Hepatocyte (in vitro differentiated cells): ENCODE measurements around the gene KIFAP3. TPM values are rescaled to one million over a fixed set of nuclear protein-coding genes. Genes with fewer than 3 reads are reported as not detected.

ENCODE experiments used
- DNase-seq: peaks from one replicate; pipeline ENCODE4 v3.0.0-alpha.2; 2016; ENCODE audit warnings: low spot score
- H2AFZ ChIP-seq: fragments of 200-600 bp; sonication (generic); 2 replicates; pipeline ENCODE4 v1.6.0; 2016; ENCODE audit warnings: antibody characterized with exemption, mild to moderate bottlenecking
- H3K27ac ChIP-seq: fragments of 200-600 bp; sonication (generic); 2 replicates; pipeline ENCODE4 v1.5.1; 2016; ENCODE audit warnings: mild to moderate bottlenecking
- H3K27me3 ChIP-seq: fragments of 200-600 bp; sonication (generic); 2 replicates; pipeline ENCODE4 v1.6.1; 2016
- H3K36me3 ChIP-seq: fragments of 200-600 bp; sonication (generic); replicated peaks from 2 replicates; pipeline ENCODE4 v1.5.1; 2016; ENCODE audit warnings: low read depth; ENCODE audit not compliant: insufficient read depth
- H3K4me1 ChIP-seq: fragments of 200-600 bp; sonication (generic); 2 replicates; pipeline ENCODE4 v1.5.1; 2016; ENCODE audit warnings: mild to moderate bottlenecking, moderate library complexity; ENCODE audit not compliant: insufficient read depth
- H3K4me2 ChIP-seq: fragments of 200-600 bp; sonication (generic); 2 replicates; pipeline ENCODE4 v1.6.0; 2016
- H3K4me3 ChIP-seq: fragments of 200-600 bp; sonication (generic); 2 replicates; pipeline ENCODE4 v1.5.1; 2016; ENCODE audit warnings: mild to moderate bottlenecking
- H3K79me2 ChIP-seq: fragments of 200-600 bp; sonication (generic); 2 replicates; pipeline ENCODE4 v1.6.0; 2017; ENCODE audit warnings: mild to moderate bottlenecking
- H3K9me2 ChIP-seq: fragments of 200-600 bp; sonication (generic); replicated peaks from 2 replicates; pipeline ENCODE4 v1.6.0; 2017; ENCODE audit warnings: mild to moderate bottlenecking; ENCODE audit not compliant: insufficient read depth
- H3K9me3 ChIP-seq: fragments of 200-600 bp; sonication (generic); 2 replicates; pipeline ENCODE4 v1.5.1; 2016; ENCODE audit warnings: low read depth, mild to moderate bottlenecking
- H4K20me1 ChIP-seq: fragments of 200-600 bp; sonication (generic); 2 replicates; pipeline ENCODE4 v1.6.0; 2016; ENCODE audit warnings: mild to moderate bottlenecking; ENCODE audit not compliant: insufficient read depth, poor library complexity, severe bottlenecking
- EZH2 ChIP-seq: fragments of 200-600 bp; sonication (generic); IDR thresholded peaks from 2 replicates; pipeline ENCODE4 v1.6.1; 2016; ENCODE audit warnings: antibody characterized with exemption, mild to moderate bottlenecking, borderline replicate concordance
- EZH2phosphoT487 ChIP-seq: fragments of 200-600 bp; sonication (generic); IDR thresholded peaks from one replicate; pipeline ENCODE4 v1.6.1; 2018; ENCODE audit warnings: antibody characterized with exemption, mild to moderate bottlenecking, low read depth, moderate library complexity; ENCODE audit not compliant: unreplicated experiment, severe bottlenecking
- WGBS: methylation state at CpG from one replicate; pipeline ENCODE4 v1.1.6; 2016; ENCODE audit warnings: low lambda C conversion rate; ENCODE audit errors: missing lambda C conversion rate; 5-methylcytosine and 5-hydroxymethylcytosine counted together
- polyA plus RNA-seq: library from polyadenylated mRNA; unstranded; fragments of >200 nt; fragmentation: Nextera tagmentation; extraction: Ambion mirVana; gene quantifications from 2 replicates; pipeline ENCODE4 v1.2.1, GENCODE V29; 2016
- total RNA-seq: library from RNA; depleted of rRNA; stranded (reverse); fragments of >200 nt; gene quantifications from 2 replicates; pipeline ENCODE4 v1.2.3, GENCODE V29; 2014
- TF ChIP-seq, protein P1 (sequence below): fragments of 200-600 bp; sonication (generic); IDR thresholded peaks from 2 replicates; pipeline ENCODE4 v1.5.1; 2016; ENCODE audit warnings: antibody characterized with exemption, mild to moderate bottlenecking; ENCODE audit not compliant: poor library complexity

KIFAP3 gene
- total and polyA plus RNA-seq, 2 experiments from 2014 or later: 15.4 to 28.2 TPM

DNA sequence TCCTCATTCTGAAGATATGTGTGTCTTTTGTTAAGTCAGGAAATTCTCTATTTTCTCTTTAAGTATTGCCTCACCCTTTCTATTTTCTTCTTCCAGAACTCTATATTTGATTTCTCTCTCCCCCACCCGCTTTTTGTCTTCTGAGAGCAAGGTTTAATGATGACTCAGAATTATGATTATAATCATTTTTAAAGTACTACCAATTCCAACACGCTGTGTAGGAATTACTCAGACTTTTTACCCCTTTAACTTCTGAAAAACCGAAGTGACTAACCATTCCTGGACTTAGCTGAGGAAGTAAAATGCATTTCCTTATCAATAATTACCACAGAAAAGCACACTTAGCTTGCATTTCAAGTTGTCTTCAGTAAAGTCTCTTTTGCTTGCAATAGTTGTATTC lies 160.0 kb downstream of the KIFAP3 start:
- no peak for DNase-seq
- Histone ChIP-seq H2AFZ (no peak overlapping the region), H3K79me2 (no peaks in the 10 kb centered on the region), H3K4me3 (no peak overlapping the region), H3K36me3 (no peaks in the 10 kb centered on the region), H3K4me2 (no peak overlapping the region), H3K4me1 (no peaks in the 10 kb centered on the region), H3K9me3 (no peaks in the 10 kb centered on the region), H4K20me1 (no peaks in the 10 kb centered on the region), H3K27me3 (no peaks in the 10 kb centered on the region), H3K9me2 (no peaks in the 10 kb centered on the region), H3K27ac (no peak overlapping the region)
- 90% methylated on average over 3 of the region's 3 CpGs for WGBS
- TF ChIP-seq EZH2 (no peak), EZH2phosphoT487 (no peak)
- TF ChIP-seq, protein P1, sequence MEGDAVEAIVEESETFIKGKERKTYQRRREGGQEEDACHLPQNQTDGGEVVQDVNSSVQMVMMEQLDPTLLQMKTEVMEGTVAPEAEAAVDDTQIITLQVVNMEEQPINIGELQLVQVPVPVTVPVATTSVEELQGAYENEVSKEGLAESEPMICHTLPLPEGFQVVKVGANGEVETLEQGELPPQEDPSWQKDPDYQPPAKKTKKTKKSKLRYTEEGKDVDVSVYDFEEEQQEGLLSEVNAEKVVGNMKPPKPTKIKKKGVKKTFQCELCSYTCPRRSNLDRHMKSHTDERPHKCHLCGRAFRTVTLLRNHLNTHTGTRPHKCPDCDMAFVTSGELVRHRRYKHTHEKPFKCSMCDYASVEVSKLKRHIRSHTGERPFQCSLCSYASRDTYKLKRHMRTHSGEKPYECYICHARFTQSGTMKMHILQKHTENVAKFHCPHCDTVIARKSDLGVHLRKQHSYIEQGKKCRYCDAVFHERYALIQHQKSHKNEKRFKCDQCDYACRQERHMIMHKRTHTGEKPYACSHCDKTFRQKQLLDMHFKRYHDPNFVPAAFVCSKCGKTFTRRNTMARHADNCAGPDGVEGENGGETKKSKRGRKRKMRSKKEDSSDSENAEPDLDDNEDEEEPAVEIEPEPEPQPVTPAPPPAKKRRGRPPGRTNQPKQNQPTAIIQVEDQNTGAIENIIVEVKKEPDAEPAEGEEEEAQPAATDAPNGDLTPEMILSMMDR: no peak

DNA sequence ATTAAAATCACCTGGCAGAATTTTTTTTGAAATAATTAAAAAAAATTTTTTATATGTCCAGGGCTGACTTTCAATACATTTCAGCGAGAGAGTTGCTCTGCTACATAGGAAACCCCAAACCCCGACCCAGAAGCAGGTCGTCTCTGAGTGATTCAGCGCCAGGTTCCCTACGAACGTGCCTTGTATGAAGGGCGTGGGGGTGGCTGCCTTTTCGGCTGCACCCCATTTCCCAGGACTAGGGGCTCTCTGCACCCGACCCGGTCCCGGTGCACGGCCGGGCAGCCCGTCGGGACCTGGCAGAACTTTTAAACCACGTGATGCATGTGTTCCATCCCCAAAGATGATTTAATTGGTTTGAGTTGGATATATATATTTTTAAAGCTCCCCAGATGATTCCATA lies 165.0 kb downstream of the KIFAP3 start:
- H3K36me3 ChIP-seq: no peaks in the 10 kb centered on the region
- no peaks in the 10 kb centered on the region for H3K4me1 ChIP-seq
- H3K27me3 ChIP-seq: no peaks in the 10 kb centered on the region
- H3K4me3 ChIP-seq: no peak overlapping the region
- no peaks in the 10 kb centered on the region for H4K20me1 ChIP-seq
- DNase-seq: no peak
- H3K9me2 ChIP-seq: no peaks in the 10 kb centered on the region
- no peak for TF ChIP-seq EZH2phosphoT487
- H3K9me3 ChIP-seq: no peaks in the 10 kb centered on the region
- no peak overlapping the region for H2AFZ ChIP-seq
- H3K27ac ChIP-seq: no peak overlapping the region
- H3K4me2 ChIP-seq: no peak overlapping the region
- WGBS: 97% methylated on average over 16 of the region's 16 CpGs
- no peaks in the 10 kb centered on the region for H3K79me2 ChIP-seq

DNA sequence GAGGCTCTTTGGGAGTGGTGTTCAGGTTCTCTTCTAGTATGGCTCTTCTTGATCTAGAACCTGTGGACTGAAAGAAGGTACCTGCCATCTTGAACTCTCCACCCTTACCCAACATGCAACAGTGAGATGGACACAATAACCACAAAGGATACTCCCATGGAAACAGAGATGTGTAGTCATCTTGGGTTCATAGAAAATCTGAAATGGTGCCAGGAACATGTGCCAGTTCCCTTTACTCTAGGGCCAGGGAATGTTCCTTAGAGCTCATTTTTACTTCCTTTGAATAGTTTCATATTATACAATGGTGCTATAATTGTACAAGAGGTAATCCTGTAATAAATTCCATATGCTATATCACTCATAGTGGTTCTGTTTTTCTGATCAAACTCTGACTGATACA lies 167.6 kb downstream of the KIFAP3 start:
- Histone ChIP-seq H3K4me1 (no peaks in the 10 kb centered on the region), H3K27ac (no peak overlapping the region), H3K9me3 (no peaks in the 10 kb centered on the region), H3K9me2 (no peaks in the 10 kb centered on the region), H4K20me1 (no peaks in the 10 kb centered on the region), H3K79me2 (no peaks in the 10 kb centered on the region), H3K27me3 (no peaks in the 10 kb centered on the region), H3K4me3 (no peak overlapping the region), H3K4me2 (no peak overlapping the region), H3K36me3 (no peaks in the 10 kb centered on the region), H2AFZ (no peak overlapping the region)
- DNase-seq: no peak
- TF ChIP-seq EZH2: no peak
- TF ChIP-seq, protein P1: no peak
- no peak for TF ChIP-seq EZH2phosphoT487

DNA sequence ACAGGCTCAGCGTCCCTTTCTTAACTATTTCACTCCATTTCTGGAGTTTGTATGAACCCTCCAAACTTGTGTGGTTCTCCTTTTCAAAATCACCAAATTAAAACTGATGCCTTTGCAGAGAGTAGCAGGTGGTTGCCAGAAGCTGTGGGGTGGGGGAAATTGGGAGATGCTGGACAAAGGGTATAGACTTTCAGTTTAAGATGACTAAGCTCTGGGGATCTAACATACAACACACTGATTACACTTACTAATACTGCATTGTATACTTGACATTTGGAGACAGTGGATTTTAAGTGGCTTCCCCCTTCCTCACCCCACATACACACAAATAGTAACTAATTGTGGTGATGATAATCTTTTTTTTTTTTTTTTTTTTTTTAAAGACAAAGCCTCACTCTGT lies 169.7 kb downstream of the KIFAP3 start:
- 88% methylated on average over 1 of the region's 1 CpG for WGBS
- no peak for TF ChIP-seq EZH2
- TF ChIP-seq, protein P1: no peak
- TF ChIP-seq EZH2phosphoT487: no peak
- no peaks in the 10 kb centered on the region for H3K36me3 ChIP-seq
- no peaks in the 10 kb centered on the region for H3K4me1 ChIP-seq
- no peaks in the 10 kb centered on the region for H3K79me2 ChIP-seq
- H3K9me3 ChIP-seq: no peaks in the 10 kb centered on the region
- no peak for DNase-seq
- H2AFZ ChIP-seq: no peak overlapping the region
- no peak overlapping the region for H3K4me2 ChIP-seq
- no peaks in the 10 kb centered on the region for H3K9me2 ChIP-seq
- no peak overlapping the region for H3K4me3 ChIP-seq
- H4K20me1 ChIP-seq: no peaks in the 10 kb centered on the region
- H3K27ac ChIP-seq: no peak overlapping the region
- no peaks in the 10 kb centered on the region for H3K27me3 ChIP-seq
